Measurements from ENCODE around the gene UQCC2. TPM values are rescaled to one million over a fixed set of nuclear protein-coding genes. Genes with fewer than 3 reads are reported as not detected.

The UQCC2 gene
- total RNA-seq, 2 donors from 2014 or later: 24.5 to 25.7 TPM

DNA sequence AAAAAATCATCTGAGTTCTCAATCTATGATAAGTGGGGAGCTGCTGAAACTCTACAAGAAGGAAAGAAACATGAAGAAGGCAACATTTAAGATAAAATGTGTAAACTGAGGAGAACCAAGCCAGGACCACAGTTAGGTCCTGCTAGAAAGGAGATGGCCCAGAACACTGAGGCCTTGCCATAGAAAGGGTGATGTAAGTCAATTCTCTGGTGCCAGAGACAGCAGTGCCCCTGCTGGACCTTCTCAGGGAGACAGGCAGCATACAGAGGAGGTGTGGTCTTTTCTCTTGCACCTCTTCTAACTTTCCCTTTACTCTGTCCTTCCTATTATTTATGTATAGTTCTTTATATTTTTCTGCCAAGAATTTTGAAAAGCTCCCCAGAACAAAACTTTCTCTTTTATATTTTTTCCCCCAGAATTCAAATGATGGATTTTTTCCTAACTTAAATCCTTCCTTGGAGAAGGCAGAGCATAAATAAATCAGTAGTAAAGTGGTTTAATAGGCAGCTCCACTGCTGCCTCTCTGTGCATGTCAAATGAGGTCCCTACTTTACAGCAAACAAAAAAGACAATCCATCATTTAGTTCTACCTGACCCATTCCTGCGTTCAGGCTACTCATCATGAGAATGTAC lies 9.0 kb downstream of the UQCC2 start:
- no peaks in the 10 kb centered on the region for H3K36me3 ChIP-seq
- no peaks in the 10 kb centered on the region for H3K4me1 ChIP-seq (replicated peaks)
- intact Hi-C loops (cut with DNase I): no loop called here
- TF ChIP-seq POLR2AphosphoS5 (IDR thresholded peaks at IDR 0.05) (no peak), POLR2A (IDR thresholded peaks at IDR 0.05) (no peak), CTCF (IDR thresholded peaks at IDR 0.05) (peak in 2 of 4 experiments; percentile 50 to 57)
- H3K4me3 ChIP-seq: no peak overlapping the region
- no peaks in the 10 kb centered on the region for H3K27me3 ChIP-seq (replicated peaks; ENCODE audit: insufficient read depth)
- no peak for DNase-seq (ENCODE audit: low spot score)
- H3K27ac ChIP-seq: no peak overlapping the region
- WGBS: 77% methylated on average over 1 of the region's 1 CpG
- no peaks in the 10 kb centered on the region for H3K9me3 ChIP-seq

- 55% methylated on average over 10 of the region's 10 CpGs for WGBS
- intact Hi-C loops (cut with DNase I): no loop called here
- Histone ChIP-seq H3K36me3 (no peaks in the 10 kb centered on the region), H3K9me3 (no peaks in the 10 kb centered on the region), H3K4me3 (no peak overlapping the region), H3K27ac (peak overlapping the region in 1 of 2 donors; percentile 12), H3K4me1 (replicated peaks) (peaks cover 15% of the 10 kb centered on the region), H3K27me3 (replicated peaks; ENCODE audit: insufficient read depth) (no peaks in the 10 kb centered on the region)
- DNase-seq (ENCODE audit: low spot score): peak; percentile 68
- TF ChIP-seq POLR2A (IDR thresholded peaks at IDR 0.05) (no peak), CTCF (IDR thresholded peaks at IDR 0.05) (peak; percentile 42 to 74 (median 58)), POLR2AphosphoS5 (IDR thresholded peaks at IDR 0.05) (no peak)
Measured at GRCh38 chr6:33700391-33701050, 11.0 kb downstream of the UQCC2 start.

DNA sequence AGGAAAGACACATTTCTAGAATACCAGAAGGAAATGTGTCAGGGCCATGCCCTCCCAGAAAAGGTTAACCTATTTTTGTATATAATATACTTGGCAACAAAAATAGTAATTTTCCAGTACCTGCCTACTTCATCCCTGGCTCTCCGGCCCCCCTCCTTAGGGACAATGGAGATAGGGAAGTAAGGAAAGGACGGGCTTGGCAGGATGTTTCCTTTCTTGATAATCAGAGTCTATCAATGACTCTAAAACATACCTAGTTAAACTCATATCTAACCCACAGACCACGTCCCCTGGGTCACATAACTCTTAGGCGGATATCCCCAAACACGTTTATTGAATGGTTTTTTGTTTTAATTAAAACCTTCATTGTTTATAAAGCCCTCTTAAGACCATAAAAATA lies 11.8 kb downstream of the UQCC2 start:
- no peaks in the 10 kb centered on the region for H3K36me3 ChIP-seq
- TF ChIP-seq POLR2A (IDR thresholded peaks at IDR 0.05) (no peak), POLR2AphosphoS5 (IDR thresholded peaks at IDR 0.05) (no peak)
- no peaks in the 10 kb centered on the region for H3K27me3 ChIP-seq (replicated peaks; ENCODE audit: insufficient read depth)
- no peaks in the 10 kb centered on the region for H3K9me3 ChIP-seq
- no peak for DNase-seq (ENCODE audit: low spot score)
- peak overlapping the region; percentile 12 to 33 for H3K27ac ChIP-seq
- intact Hi-C loops (cut with DNase I): loop anchor here (5.0 kb wide), 1 partner anchor 112 kb away; no protein-coding TSS in a partner anchor
- H3K4me3 ChIP-seq: no peak overlapping the region
- H3K4me1 ChIP-seq (replicated peaks): peaks cover 15% of the 10 kb centered on the region
- WGBS: 52% methylated on average over 5 of the region's 5 CpGs

- intact Hi-C loops (cut with DNase I): loop anchor here (5.0 kb wide), 1 partner anchor 112 kb away; no protein-coding TSS in a partner anchor
- H3K36me3 ChIP-seq: no peaks in the 10 kb centered on the region
- no peaks in the 10 kb centered on the region for H3K9me3 ChIP-seq
- H3K4me3 ChIP-seq: no peak overlapping the region
- H3K4me1 ChIP-seq (replicated peaks): peaks cover 15% of the 10 kb centered on the region
- TF ChIP-seq POLR2A (IDR thresholded peaks at IDR 0.05) (no peak), POLR2AphosphoS5 (IDR thresholded peaks at IDR 0.05) (peak; percentile 16), CTCF (IDR thresholded peaks at IDR 0.05) (no peak)
- H3K27me3 ChIP-seq (replicated peaks; ENCODE audit: insufficient read depth): no peaks in the 10 kb centered on the region
- 48% methylated on average over 8 of the region's 8 CpGs for WGBS
- H3K27ac ChIP-seq: peak overlapping the region; percentile 12 to 33
- DNase-seq (ENCODE audit: low spot score): no peak
Measured at GRCh38 chr6:33699131-33699530, 12.4 kb downstream of the UQCC2 start.

GRCh38 chr6:33698494-33698893 lies 13.0 kb downstream of the UQCC2 start:
- no peak for DNase-seq (ENCODE audit: low spot score)
- no peak overlapping the region for H3K4me3 ChIP-seq
- peak overlapping the region in 1 of 2 donors; percentile 22 for H3K27ac ChIP-seq
- peaks cover 15% of the 10 kb centered on the region for H3K4me1 ChIP-seq (replicated peaks)
- TF ChIP-seq CTCF (IDR thresholded peaks at IDR 0.05): no peak
- TF ChIP-seq POLR2A (IDR thresholded peaks at IDR 0.05): no peak
- no peaks in the 10 kb centered on the region for H3K36me3 ChIP-seq
- 81% methylated on average over 10 of the region's 10 CpGs for WGBS
- H3K27me3 ChIP-seq (replicated peaks; ENCODE audit: insufficient read depth): no peaks in the 10 kb centered on the region
- intact Hi-C loops (cut with DNase I): loop anchor here (5.0 kb wide), 1 partner anchor 111 kb away; no protein-coding TSS in a partner anchor
- H3K9me3 ChIP-seq: no peaks in the 10 kb centered on the region

Data from prostate gland (tissue), 2 donors.